ENCODE results near the gene GLT1D1.

DNA sequence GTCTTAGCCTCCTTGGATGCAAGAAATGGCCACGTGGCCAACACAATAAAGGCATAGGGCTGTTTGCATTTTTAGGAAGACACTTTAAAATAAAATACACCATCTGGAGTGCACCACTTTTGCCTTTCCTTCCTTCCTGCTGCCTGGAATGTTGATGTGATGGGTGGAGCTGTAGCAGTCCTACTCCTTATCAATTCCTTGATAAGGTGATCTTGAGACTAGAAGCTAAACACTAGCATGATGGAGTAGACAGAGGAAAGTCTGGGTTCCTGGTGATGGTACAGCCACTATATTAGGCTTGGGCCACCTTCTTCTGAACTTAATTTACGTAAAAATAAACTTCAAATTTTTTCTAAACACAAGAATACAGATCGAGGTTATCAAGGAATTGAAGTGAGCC lies 2.9 kb upstream of the GLT1D1 start:
- TF ChIP-seq, protein P1, sequence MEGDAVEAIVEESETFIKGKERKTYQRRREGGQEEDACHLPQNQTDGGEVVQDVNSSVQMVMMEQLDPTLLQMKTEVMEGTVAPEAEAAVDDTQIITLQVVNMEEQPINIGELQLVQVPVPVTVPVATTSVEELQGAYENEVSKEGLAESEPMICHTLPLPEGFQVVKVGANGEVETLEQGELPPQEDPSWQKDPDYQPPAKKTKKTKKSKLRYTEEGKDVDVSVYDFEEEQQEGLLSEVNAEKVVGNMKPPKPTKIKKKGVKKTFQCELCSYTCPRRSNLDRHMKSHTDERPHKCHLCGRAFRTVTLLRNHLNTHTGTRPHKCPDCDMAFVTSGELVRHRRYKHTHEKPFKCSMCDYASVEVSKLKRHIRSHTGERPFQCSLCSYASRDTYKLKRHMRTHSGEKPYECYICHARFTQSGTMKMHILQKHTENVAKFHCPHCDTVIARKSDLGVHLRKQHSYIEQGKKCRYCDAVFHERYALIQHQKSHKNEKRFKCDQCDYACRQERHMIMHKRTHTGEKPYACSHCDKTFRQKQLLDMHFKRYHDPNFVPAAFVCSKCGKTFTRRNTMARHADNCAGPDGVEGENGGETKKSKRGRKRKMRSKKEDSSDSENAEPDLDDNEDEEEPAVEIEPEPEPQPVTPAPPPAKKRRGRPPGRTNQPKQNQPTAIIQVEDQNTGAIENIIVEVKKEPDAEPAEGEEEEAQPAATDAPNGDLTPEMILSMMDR (IDR thresholded peaks at IDR 0.05) = no peak
- no peak for TF ChIP-seq EP300 (IDR thresholded peaks at IDR 0.05)
